GM12872 (cell line): ENCODE results near the gene KRTAP5-5.

Source experiments
- CTCF ChIP-seq: IDR thresholded peaks from 3 replicates; pipeline ENCODE4 v1.5.1; 2011; ENCODE audit warnings: low read depth, mild to moderate bottlenecking, low read length, moderate library complexity; ENCODE audit not compliant: insufficient read depth

KRTAP5-5 gene

GRCh38 chr11:1669546-1670218 lies 40.1 kb downstream of the KRTAP5-5 start:
- no peak for TF ChIP-seq CTCF

- TF ChIP-seq CTCF, result no peak
Observed at GRCh38 chr11:1670905-1671371, 41.4 kb downstream of the KRTAP5-5 start.

GRCh38 chr11:1671658-1672057 lies 42.1 kb downstream of the KRTAP5-5 start:
- TF ChIP-seq CTCF, result no peak

GRCh38 chr11:1672613-1673350 lies 43.2 kb downstream of the KRTAP5-5 start:
- TF ChIP-seq CTCF, result no peak

GRCh38 chr11:1673446-1674172 lies 44.0 kb downstream of the KRTAP5-5 start:
- TF ChIP-seq CTCF, result no peak

GRCh38 chr11:1674173-1675131 lies 44.9 kb downstream of the KRTAP5-5 start:
- no peak for TF ChIP-seq CTCF
